SK-N-MC (cell line): Measurements from ENCODE around the gene CD248.

Experiments
- DNase-seq: peaks from one replicate; pipeline ENCODE4 v3.0.0-alpha.2; 2011; ENCODE audit warnings: low read depth, low spot score
- H3K27ac ChIP-seq: fragments of 200-600 bp; sonication (generic); 2 replicates; pipeline ENCODE4 v1.5.1; 2016; ENCODE audit warnings: mixed run types
- H3K36me3 ChIP-seq: fragments of 200-600 bp; sonication (generic); 2 replicates; pipeline ENCODE4 v1.6.1; 2017; ENCODE audit warnings: antibody characterized with exemption, low read length, mixed read lengths; ENCODE audit not compliant: insufficient read depth
- H3K4me3 ChIP-seq: fragments of 200-600 bp; sonication (generic); 2 replicates; pipeline ENCODE4 v1.5.1; 2016
- H3K9ac ChIP-seq: fragments of 200-600 bp; sonication (generic); 2 replicates; pipeline ENCODE4 v1.8.0; 2017; ENCODE audit warnings: mixed run types, mixed read lengths; ENCODE audit not compliant: insufficient read length
- H3K9me3 ChIP-seq: fragments of 200-600 bp; sonication (generic); 2 replicates; pipeline ENCODE4 v1.6.1; 2017; ENCODE audit warnings: low read depth, mild to moderate bottlenecking, antibody characterized with exemption, low read length, moderate library complexity, mixed read lengths
- EZH2 ChIP-seq: fragments of 200-600 bp; sonication (generic); IDR thresholded peaks from one replicate; pipeline ENCODE4 v1.6.1; 2017; ENCODE audit warnings: antibody characterized with exemption
- FOXP2 ChIP-seq: optimal IDR thresholded peaks from 2 replicates; pipeline ENCODE3; 2011; ENCODE audit warnings: mild to moderate bottlenecking, moderate library complexity; ENCODE audit not compliant: insufficient read depth; ENCODE audit errors: extremely low read length, control extremely low read depth
- POLR2AphosphoS5 ChIP-seq: IDR thresholded peaks from 2 replicates; pipeline ENCODE4 v1.6.1; 2012; ENCODE audit warnings: mild to moderate bottlenecking, low read depth, low read length, borderline replicate concordance

CD248 gene

GRCh38 chr11:66344550-66345315 is 27.9 kb upstream of the CD248 start, which contains the start of gene BRMS1:
Gene BRMS1, minus strand, starts transcription at chr11:66345104. Its CDS starts 2,870 bp downstream, at chr11:66342234.
- DNase-seq, result peak; percentile 75
- no peak for TF ChIP-seq FOXP2
- TF ChIP-seq POLR2AphosphoS5, result peak; percentile 88
- no peak for TF ChIP-seq EZH2
- Histone ChIP-seq H3K36me3 (peaks cover 4% of the 10 kb centered on the region; the same call in 1 of the 2 replicates), H3K9ac (peak within 1 kb of the TSS; percentile 89), H3K4me3 (peak within 1 kb of the TSS; percentile 96), H3K27ac (peak within 1 kb of the TSS; percentile 84), H3K9me3 (no peaks in the 10 kb centered on the region)

GRCh38 chr11:66343176-66343575 is 26.3 kb upstream of the CD248 start:
- no peak overlapping the region for H3K27ac ChIP-seq
- DNase-seq, result no peak
- no peak overlapping the region for H3K9ac ChIP-seq
- H3K36me3 ChIP-seq, result peaks cover 4% of the 10 kb centered on the region; the same call in 1 of the 2 replicates
- H3K4me3 ChIP-seq, result no peak overlapping the region
- H3K9me3 ChIP-seq, result no peaks in the 10 kb centered on the region
- no peak for TF ChIP-seq FOXP2
- TF ChIP-seq POLR2AphosphoS5, result no peak
- TF ChIP-seq EZH2, result no peak

- Histone ChIP-seq H3K27ac (no peak overlapping the region), H3K9ac (no peak overlapping the region), H3K36me3 (peaks cover 4% of the 10 kb centered on the region; the same call in 1 of the 2 replicates), H3K9me3 (no peaks in the 10 kb centered on the region), H3K4me3 (no peak overlapping the region)
- TF ChIP-seq EZH2 (no peak), POLR2AphosphoS5 (no peak), FOXP2 (no peak)
- DNase-seq, result no peak
Measured at GRCh38 chr11:66341502-66342126, 24.8 kb upstream of the CD248 start.

- Histone ChIP-seq H3K27ac (no peak overlapping the region), H3K4me3 (no peak overlapping the region), H3K9me3 (no peaks in the 10 kb centered on the region), H3K36me3 (peaks cover 4% of the 10 kb centered on the region; the same call in 1 of the 2 replicates), H3K9ac (no peak overlapping the region)
- no peak for DNase-seq
- TF ChIP-seq FOXP2, result no peak
Measured at GRCh38 chr11:66340596-66341501, 24.0 kb upstream of the CD248 start.

- TF ChIP-seq FOXP2, result no peak
- no peak for TF ChIP-seq POLR2AphosphoS5
- TF ChIP-seq EZH2, result no peak
- H3K9me3 ChIP-seq, result no peaks in the 10 kb centered on the region
- H3K4me3 ChIP-seq, result no peak overlapping the region
- peaks cover 4% of the 10 kb centered on the region; the same call in 1 of the 2 replicates for H3K36me3 ChIP-seq
- no peak overlapping the region for H3K27ac ChIP-seq
- no peak overlapping the region for H3K9ac ChIP-seq
- DNase-seq, result no peak
Measured at GRCh38 chr11:66339686-66340483, 23.0 kb upstream of the CD248 start.

GRCh38 chr11:66339162-66339675 is 22.4 kb upstream of the CD248 start:
- Histone ChIP-seq H3K4me3 (no peak overlapping the region), H3K9me3 (no peaks in the 10 kb centered on the region), H3K36me3 (peaks cover 4% of the 10 kb centered on the region; the same call in 1 of the 2 replicates), H3K9ac (no peak overlapping the region), H3K27ac (no peak overlapping the region)
- DNase-seq, result no peak
- TF ChIP-seq POLR2AphosphoS5 (no peak), FOXP2 (no peak), EZH2 (no peak)

GRCh38 chr11:66338276-66339161 is 21.7 kb upstream of the CD248 start:
- H3K27ac ChIP-seq, result no peak overlapping the region
- no peaks in the 10 kb centered on the region for H3K9me3 ChIP-seq
- no peak for DNase-seq
- H3K9ac ChIP-seq, result no peak overlapping the region
- H3K4me3 ChIP-seq, result no peak overlapping the region
- peaks cover 4% of the 10 kb centered on the region; the same call in 1 of the 2 replicates for H3K36me3 ChIP-seq
- TF ChIP-seq POLR2AphosphoS5, result no peak
- no peak for TF ChIP-seq EZH2
- no peak for TF ChIP-seq FOXP2
